Adipose tissue (tissue), 3 donors: ENCODE measurements around the gene MFSD11. TPM values are rescaled to one million over a fixed set of nuclear protein-coding genes. Genes with fewer than 3 reads are reported as not detected.
"Not testable (repeated sequence)": the region's sequence is repeated elsewhere in the genome, so short reads cannot be mapped to it uniquely, and the experiment has no call there.

Source experiments
- H3K27ac ChIP-seq: one replicate; pipeline ENCODE4 v1.5.1; 2013; ENCODE audit warnings: low read depth, low read length
- WGBS, 3 donors: extraction: QIAGEN DNeasy Blood & Tissue Kit; methylation state at CpG; one replicate each; pipeline ENCODE4 v1.1.7; 2013; 5-methylcytosine and 5-hydroxymethylcytosine counted together
- polyA plus RNA-seq, 3 donors: library from polyadenylated mRNA; stranded (reverse); fragments of 200-250 nt; gene quantifications; one replicate each; pipeline ENCODE4 v1.2.3, GENCODE V29; 2013
- donor health status: healthy with polysubstance abuse.
- donor health status: Bipolar disorder and iron deficiency.
- donor health status: healthy.

Gene MFSD11
- polyA plus RNA-seq, 3 donors: 8.5 to 15.4 (median 15.0) TPM

GRCh38 chr17:76781056-76781982, 43.4 kb downstream of the MFSD11 start:
- no peak overlapping the region for H3K27ac ChIP-seq
- WGBS, 3 donors: 89 to 91% (median 90%) methylated on average over 12 of the region's 12 CpGs

GRCh38 chr17:76783146-76783545, 45.2 kb downstream of the MFSD11 start:
- no peak overlapping the region for H3K27ac ChIP-seq
- 73 to 85% (median 82%) methylated on average over 5 of the region's 5 CpGs for WGBS, 3 donors

- H3K27ac ChIP-seq: no peak overlapping the region
- 78 to 85% (median 84%) methylated on average over 3 of the region's 3 CpGs for WGBS, 3 donors
Observed at GRCh38 chr17:76784926-76785325, 47.0 kb downstream of the MFSD11 start.

GRCh38 chr17:76787866-76788265, 49.9 kb downstream of the MFSD11 start:
- H3K27ac ChIP-seq: not testable (repeated sequence)

GRCh38 chr17:76789235-76789788, 51.4 kb downstream of the MFSD11 start:
- WGBS, 3 donors: 68 to 80% (median 72%) methylated on average over 8 of the region's 8 CpGs
- H3K27ac ChIP-seq: no peak overlapping the region

More at GRCh38 chr17:76787866-76788265, 49.9 kb downstream of the MFSD11 start:
- 92 to 97% (median 94%) methylated on average over 2 of the region's 2 CpGs for WGBS, 3 donors

GRCh38 chr17:76791053-76791980, 53.4 kb downstream of the MFSD11 start:
- WGBS, 3 donors: 33 to 42% (median 37%) methylated on average over 11 of the region's 11 CpGs
- no peak overlapping the region for H3K27ac ChIP-seq

- no peak overlapping the region for H3K27ac ChIP-seq
- whole genome bisulfite sequencing, 3 donors: 94 to 98% (median 98%) methylated on average over 5 of the region's 5 CpGs
Observed at GRCh38 chr17:76792348-76792747, 54.4 kb downstream of the MFSD11 start.

GRCh38 chr17:76793775-76794174, 55.9 kb downstream of the MFSD11 start:
- 82 to 88% (median 87%) methylated on average over 4 of the region's 4 CpGs for WGBS, 3 donors
- no peak overlapping the region for H3K27ac ChIP-seq

- 75 to 90% (median 77%) methylated on average over 3 of the region's 3 CpGs for WGBS, 3 donors
- no peak overlapping the region for H3K27ac ChIP-seq
Observed at GRCh38 chr17:76796081-76796480, 58.2 kb downstream of the MFSD11 start.

- WGBS, 3 donors: 62 to 73% (median 67%) methylated on average over 6 of the region's 6 CpGs
- H3K27ac ChIP-seq: no peak overlapping the region
Observed at GRCh38 chr17:76797241-76797840, 59.4 kb downstream of the MFSD11 start.

- no peak overlapping the region for H3K27ac ChIP-seq
- WGBS, 3 donors: 82 to 90% (median 89%) methylated on average over 5 of the region's 5 CpGs
Observed at GRCh38 chr17:76801706-76802105, 63.8 kb downstream of the MFSD11 start.

GRCh38 chr17:76805319-76805718, 67.4 kb downstream of the MFSD11 start:
- H3K27ac ChIP-seq: no peak overlapping the region
- 88 to 94% (median 89%) methylated on average over 9 of the region's 9 CpGs for WGBS, 3 donors

- 90 to 95% (median 91%) methylated on average over 27 to 32 of the region's 32 CpGs for WGBS, 3 donors
- H3K27ac ChIP-seq: not testable (repeated sequence)
Observed at GRCh38 chr17:76806151-76806550, 68.2 kb downstream of the MFSD11 start.

- H3K27ac ChIP-seq: not testable (repeated sequence)
- 89 to 96% (median 94%) methylated on average over 3 to 4 of the region's 4 CpGs for WGBS, 3 donors
Observed at GRCh38 chr17:76806767-76807166, 68.8 kb downstream of the MFSD11 start.

- H3K27ac ChIP-seq: no peak overlapping the region
- 95 to 97% (median 96%) methylated on average over 4 of the region's 4 CpGs for WGBS, 3 donors
Observed at GRCh38 chr17:76808326-76808725, 70.4 kb downstream of the MFSD11 start.

- WGBS, 3 donors: 74 to 88% (median 88%) methylated on average over 4 of the region's 4 CpGs
- H3K27ac ChIP-seq: no peak overlapping the region
Observed at GRCh38 chr17:76810956-76811355, 73.0 kb downstream of the MFSD11 start.

- 82 to 87% (median 83%) methylated on average over 5 of the region's 5 CpGs for WGBS, 3 donors
Observed at GRCh38 chr17:76811834-76812233, 73.9 kb downstream of the MFSD11 start.

GRCh38 chr17:76812263-76812662, 74.3 kb downstream of the MFSD11 start:
- no peak overlapping the region for H3K27ac ChIP-seq
- WGBS, 3 donors: 61 to 69% (median 63%) methylated on average over 4 of the region's 4 CpGs

More at GRCh38 chr17:76811834-76812233, 73.9 kb downstream of the MFSD11 start:
- no peak overlapping the region for H3K27ac ChIP-seq
